GM19193 (cell line): ENCODE data around the gene SPON1.

Experiments
- POLR2A ChIP-seq: IDR thresholded peaks from 4 replicates; pipeline ENCODE4 v1.6.1; 2011; ENCODE audit not compliant: insufficient read depth, insufficient read length; ENCODE audit errors: extremely low read depth

The SPON1 gene

GRCh38 chr11:13963949-13964770 is 1.6 kb downstream of the SPON1 start:
- TF ChIP-seq POLR2A: no peak

DNA sequence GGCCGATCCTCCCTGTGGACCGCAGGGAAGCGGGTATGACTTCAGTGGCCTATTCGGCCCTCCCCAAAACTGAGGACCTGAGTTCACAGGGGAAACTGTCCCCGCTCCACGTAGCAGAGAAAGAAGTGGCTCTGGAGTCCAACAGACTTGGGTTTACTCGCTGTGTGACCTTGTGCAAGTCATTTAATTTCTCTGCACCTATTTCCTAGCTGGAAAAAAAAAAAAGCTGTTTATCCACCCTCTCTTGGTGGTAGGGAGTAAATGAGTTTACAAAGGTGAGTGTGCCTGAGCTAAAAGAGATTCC is 2.2 kb downstream of the SPON1 start:
- no peak for TF ChIP-seq POLR2A

- TF ChIP-seq POLR2A: no peak
Measured at GRCh38 chr11:13965337-13965736, 2.8 kb downstream of the SPON1 start.

- TF ChIP-seq POLR2A: no peak
Measured at GRCh38 chr11:13966013-13966412, 3.5 kb downstream of the SPON1 start.

DNA sequence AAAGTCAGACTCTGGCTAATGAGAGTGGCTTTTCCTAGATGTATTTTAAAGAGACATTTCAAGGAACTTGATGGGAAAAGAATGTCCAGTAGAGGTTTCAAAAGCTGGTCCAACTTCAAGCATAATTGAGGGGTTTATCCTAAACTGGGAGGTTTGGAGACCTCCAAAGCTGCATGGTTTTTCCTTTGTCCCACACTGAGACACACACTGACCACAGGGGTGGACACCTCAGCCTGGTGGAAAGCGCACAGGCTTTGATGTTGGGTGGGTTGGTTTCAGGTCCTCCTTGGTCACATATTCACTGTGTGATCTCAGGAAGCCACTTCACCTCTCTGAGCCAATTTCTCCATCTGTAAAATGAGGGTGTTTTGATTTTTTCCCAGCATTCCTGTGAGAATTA is 4.0 kb downstream of the SPON1 start:
- no peak for TF ChIP-seq POLR2A

- no peak for TF ChIP-seq POLR2A
Measured at GRCh38 chr11:13970986-13971385, 8.5 kb downstream of the SPON1 start.

- no peak for TF ChIP-seq POLR2A
Measured at GRCh38 chr11:13972043-13972910, 9.8 kb downstream of the SPON1 start.

DNA sequence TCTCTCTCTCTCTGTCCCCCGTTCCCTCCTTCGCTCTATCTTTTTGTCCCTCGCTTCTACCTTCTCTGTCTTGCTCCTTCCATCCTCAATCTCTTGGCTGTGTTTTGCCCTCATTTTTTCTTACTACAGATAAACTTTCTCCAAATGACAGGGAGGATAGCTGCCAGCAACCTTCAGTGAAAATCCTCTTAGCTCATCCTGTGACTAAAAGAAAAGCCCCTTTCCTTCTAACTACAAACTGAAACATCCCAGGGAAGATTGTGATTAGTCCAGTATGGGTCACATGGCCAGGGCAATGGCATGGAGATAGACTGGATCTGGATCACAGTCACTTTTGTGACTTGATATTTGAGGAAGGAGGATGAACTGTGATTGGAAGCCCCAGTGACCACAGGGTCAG is 10.4 kb downstream of the SPON1 start:
- TF ChIP-seq POLR2A: no peak

DNA sequence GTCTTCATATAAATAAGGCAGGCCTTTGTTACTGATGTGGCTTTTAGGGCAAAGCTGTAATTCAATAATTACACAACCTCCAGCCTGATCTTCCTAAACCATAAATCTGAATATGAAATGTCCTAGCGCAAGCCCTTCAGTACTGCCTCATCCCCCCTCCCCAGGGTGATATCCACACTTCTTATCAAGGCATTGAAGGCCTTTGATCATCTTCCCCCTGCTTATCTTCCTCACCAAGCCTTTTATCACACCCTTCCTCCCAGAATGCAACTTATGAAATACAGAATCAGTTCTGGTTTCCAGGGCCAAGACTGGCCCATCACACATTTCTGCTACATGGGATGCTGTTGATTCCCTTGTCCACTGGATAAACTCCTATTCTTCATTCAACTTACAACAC is 12.1 kb downstream of the SPON1 start:
- no peak for TF ChIP-seq POLR2A

- no peak for TF ChIP-seq POLR2A
Measured at GRCh38 chr11:13983081-13983751, 20.7 kb downstream of the SPON1 start.

- TF ChIP-seq POLR2A: no peak
Measured at GRCh38 chr11:13984616-13985450, 22.3 kb downstream of the SPON1 start.

- no peak for TF ChIP-seq POLR2A
Measured at GRCh38 chr11:13993096-13993765, 30.7 kb downstream of the SPON1 start.

DNA sequence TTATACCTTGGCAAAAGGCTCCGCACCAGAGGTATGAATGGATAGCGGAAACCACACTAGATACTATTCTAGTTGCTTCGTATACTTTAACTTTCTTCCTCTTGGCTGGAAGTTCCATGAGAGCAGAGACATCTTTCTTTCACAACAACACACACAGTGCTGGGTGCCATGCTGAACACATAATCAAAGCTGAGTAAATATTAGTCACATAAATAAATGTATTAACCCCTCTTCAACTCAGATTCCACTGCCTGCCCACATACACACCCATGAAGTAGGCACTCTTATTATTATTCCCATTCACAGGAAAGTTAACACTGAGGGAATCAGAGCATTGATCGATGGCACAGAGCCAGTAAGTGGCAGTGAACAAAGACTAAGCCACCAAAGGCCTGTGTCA is 35.4 kb downstream of the SPON1 start:
- no peak for TF ChIP-seq POLR2A

DNA sequence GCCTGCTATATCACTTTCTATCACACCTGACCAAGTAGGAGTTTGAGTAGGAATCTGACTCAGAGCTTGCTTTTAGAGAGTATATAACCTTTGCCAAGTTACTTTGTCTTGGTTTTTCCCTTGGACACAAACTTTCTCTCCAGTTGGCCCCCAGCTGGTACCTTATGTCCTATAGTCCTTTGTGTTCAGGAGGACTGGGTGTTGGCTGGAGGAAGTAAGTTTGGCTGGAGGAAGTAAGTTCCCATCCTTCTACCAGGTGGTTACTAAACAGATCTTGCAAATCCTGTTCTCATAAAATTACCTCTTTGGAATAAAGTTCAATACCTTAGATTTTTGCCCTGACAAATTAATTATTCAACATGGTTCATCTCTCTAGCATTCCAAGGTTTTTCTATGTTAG is 37.2 kb downstream of the SPON1 start:
- TF ChIP-seq POLR2A: no peak

- no peak for TF ChIP-seq POLR2A
Measured at GRCh38 chr11:14001597-14001996, 39.1 kb downstream of the SPON1 start.

DNA sequence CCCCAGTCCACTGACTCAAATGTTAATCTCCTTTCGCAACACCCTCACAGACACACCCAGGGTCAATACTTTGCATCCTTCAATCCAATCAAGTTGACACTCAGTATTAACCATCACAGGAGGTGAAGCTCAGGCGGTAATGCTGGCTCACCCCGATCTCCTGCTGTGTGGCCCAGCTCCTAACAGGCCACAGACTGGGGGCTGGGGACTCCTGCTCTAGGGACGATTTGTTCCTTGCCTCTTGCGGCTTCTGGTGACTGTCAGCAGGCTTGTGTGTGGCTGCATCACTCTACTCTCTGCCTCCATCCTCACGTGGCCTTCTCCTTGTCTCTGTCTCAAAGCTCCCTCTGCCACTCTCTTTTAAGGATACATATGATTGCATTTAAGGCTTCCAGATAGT is 45.0 kb downstream of the SPON1 start:
- TF ChIP-seq POLR2A: no peak
